ENCODE data around the gene PSMB2.

Gene PSMB2

GRCh38 chr1:35603468-35603867 lies 37.9 kb downstream of the PSMB2 start:
- POLR2A ChIA-PET: no interaction called here
- DNase-seq (ENCODE audit: extremely low spot score): no peak
- CTCF ChIA-PET: no interaction called here
- TF ChIP-seq PKNOX1 (IDR thresholded peaks at IDR 0.05) (no peak), ELF4 (IDR thresholded peaks at IDR 0.05) (no peak), FOXA1 (IDR thresholded peaks at IDR 0.05) (no peak), CTBP1 (IDR thresholded peaks at IDR 0.05; ENCODE audit: borderline replicate concordance) (no peak), L3MBTL2 (conservative IDR thresholded peaks at IDR 0.05) (no peak), FOXM1 (IDR thresholded peaks at IDR 0.05; ENCODE audit: borderline replicate concordance) (no peak)

GRCh38 chr1:35600593-35600992 lies 40.7 kb downstream of the PSMB2 start:
- no peak for TF ChIP-seq SP1 (IDR thresholded peaks at IDR 0.05)
- TF ChIP-seq FOXK2 (IDR thresholded peaks at IDR 0.05): no peak
- TF ChIP-seq HDGF (IDR thresholded peaks at IDR 0.05; ENCODE audit: borderline replicate concordance): no peak
- no peak for TF ChIP-seq ARNT (IDR thresholded peaks at IDR 0.05)
- no peak for TF ChIP-seq BHLHE40 (IDR thresholded peaks at IDR 0.05; ENCODE audit: borderline replicate concordance)
- no peak for DNase-seq (ENCODE audit: extremely low spot score)
- ChIA-PET CTCF (no interaction called here), POLR2A (interaction anchor here (1.1 kb wide), 1 partner anchor 8 kb away, joined by 3 read pairs; no protein-coding TSS in a partner anchor)

DNA sequence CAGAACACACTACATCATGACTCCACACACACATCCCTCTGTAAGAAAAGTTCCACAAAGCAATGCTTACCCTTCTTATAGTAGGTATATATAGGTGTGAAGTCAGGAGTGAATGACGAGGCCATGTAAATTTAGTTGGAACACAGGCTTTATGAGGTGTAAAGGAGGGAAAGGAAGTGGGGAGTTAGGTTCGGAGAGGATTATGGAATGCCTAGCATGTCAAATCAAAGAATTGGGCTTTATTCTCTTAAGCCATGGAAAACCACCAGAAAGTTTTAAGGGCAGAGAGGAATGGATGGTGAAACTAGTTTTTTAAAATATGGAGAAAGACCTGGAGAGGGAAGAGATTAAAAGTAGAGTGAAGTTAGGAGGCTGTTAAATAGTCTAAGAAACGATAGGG lies 41.9 kb downstream of the PSMB2 start:
- DNase-seq (ENCODE audit: extremely low spot score): no peak
- POLR2A ChIA-PET: interaction anchor here (1.1 kb wide), 1 partner anchor 9 kb away, joined by 3 read pairs; no protein-coding TSS in a partner anchor
- CTCF ChIA-PET: no interaction called here
- TF ChIP-seq BHLHE40 (IDR thresholded peaks at IDR 0.05; ENCODE audit: borderline replicate concordance) (no peak), ZNF384 (IDR thresholded peaks at IDR 0.05) (no peak), FOXK2 (IDR thresholded peaks at IDR 0.05) (no peak), LEF1 (IDR thresholded peaks at IDR 0.05; ENCODE audit: borderline replicate concordance) (no peak), PKNOX1 (IDR thresholded peaks at IDR 0.05) (no peak), CTBP1 (IDR thresholded peaks at IDR 0.05; ENCODE audit: borderline replicate concordance) (no peak), SP1 (IDR thresholded peaks at IDR 0.05) (no peak), L3MBTL2 (conservative IDR thresholded peaks at IDR 0.05) (no peak), TARDBP (IDR thresholded peaks at IDR 0.05) (no peak), ELF4 (IDR thresholded peaks at IDR 0.05) (no peak), ARNT (IDR thresholded peaks at IDR 0.05) (no peak), FOXM1 (IDR thresholded peaks at IDR 0.05; ENCODE audit: borderline replicate concordance) (no peak), SUZ12 (IDR thresholded peaks at IDR 0.05) (no peak), HDGF (IDR thresholded peaks at IDR 0.05; ENCODE audit: borderline replicate concordance) (no peak), NFRKB (IDR thresholded peaks at IDR 0.05) (no peak)

- no peak for TF ChIP-seq L3MBTL2 (conservative IDR thresholded peaks at IDR 0.05)
- POLR2A ChIA-PET: no interaction called here
- no peak for DNase-seq (ENCODE audit: extremely low spot score)
- CTCF ChIA-PET: no interaction called here
Measured at GRCh38 chr1:35598895-35599294, 42.4 kb downstream of the PSMB2 start.

- POLR2A ChIA-PET: no interaction called here
- no peak for DNase-seq (ENCODE audit: extremely low spot score)
- TF ChIP-seq NFRKB (IDR thresholded peaks at IDR 0.05) (no peak), ZNF384 (IDR thresholded peaks at IDR 0.05) (no peak), BHLHE40 (IDR thresholded peaks at IDR 0.05; ENCODE audit: borderline replicate concordance) (no peak), L3MBTL2 (conservative IDR thresholded peaks at IDR 0.05) (no peak), LEF1 (IDR thresholded peaks at IDR 0.05; ENCODE audit: borderline replicate concordance) (no peak), FOXA1 (IDR thresholded peaks at IDR 0.05) (no peak), FOXK2 (IDR thresholded peaks at IDR 0.05) (no peak), HDGF (IDR thresholded peaks at IDR 0.05; ENCODE audit: borderline replicate concordance) (no peak), FOXM1 (IDR thresholded peaks at IDR 0.05; ENCODE audit: borderline replicate concordance) (no peak), SP1 (IDR thresholded peaks at IDR 0.05) (no peak), ELF4 (IDR thresholded peaks at IDR 0.05) (no peak), PKNOX1 (IDR thresholded peaks at IDR 0.05) (no peak), CTBP1 (IDR thresholded peaks at IDR 0.05; ENCODE audit: borderline replicate concordance) (no peak), ARNT (IDR thresholded peaks at IDR 0.05) (no peak), TARDBP (IDR thresholded peaks at IDR 0.05) (no peak), SUZ12 (IDR thresholded peaks at IDR 0.05) (no peak)
- CTCF ChIA-PET: no interaction called here
Measured at GRCh38 chr1:35597870-35598269, 43.5 kb downstream of the PSMB2 start.

- CTCF ChIA-PET: no interaction called here
Measured at GRCh38 chr1:35595684-35596083, 45.6 kb downstream of the PSMB2 start.

More at GRCh38 chr1:35595684-35596083, 45.6 kb downstream of the PSMB2 start:
- DNase-seq (ENCODE audit: extremely low spot score): no peak
- POLR2A ChIA-PET: no interaction called here
- TF ChIP-seq HDGF (IDR thresholded peaks at IDR 0.05; ENCODE audit: borderline replicate concordance): no peak
- TF ChIP-seq CTBP1 (IDR thresholded peaks at IDR 0.05; ENCODE audit: borderline replicate concordance): no peak
- no peak for TF ChIP-seq ZNF384 (IDR thresholded peaks at IDR 0.05)
- no peak for TF ChIP-seq FOXA1 (IDR thresholded peaks at IDR 0.05)
- TF ChIP-seq FOXK2 (IDR thresholded peaks at IDR 0.05): no peak
- no peak for TF ChIP-seq ARNT (IDR thresholded peaks at IDR 0.05)
- TF ChIP-seq SUZ12 (IDR thresholded peaks at IDR 0.05): no peak
- TF ChIP-seq L3MBTL2 (conservative IDR thresholded peaks at IDR 0.05): no peak
- no peak for TF ChIP-seq TARDBP (IDR thresholded peaks at IDR 0.05)
- no peak for TF ChIP-seq PKNOX1 (IDR thresholded peaks at IDR 0.05)
- TF ChIP-seq LEF1 (IDR thresholded peaks at IDR 0.05; ENCODE audit: borderline replicate concordance): no peak
- TF ChIP-seq ELF4 (IDR thresholded peaks at IDR 0.05): no peak

Measured in HEK293T (cell line).